HepG2 (cell line): ENCODE measurements around the gene RGS14. TPM values are rescaled to one million over a fixed set of nuclear protein-coding genes. Genes with fewer than 3 reads are reported as not detected.

ENCODE experiments used
- MXI1 ChIP-seq: IDR thresholded peaks from 3 replicates; pipeline ENCODE4 v1.6.1; 2012; ENCODE audit warnings: low read depth, low read length, inconsistent platforms, borderline replicate concordance
- ONECUT2 ChIP-seq: sonication (generic); formaldehyde crosslinking; IDR thresholded peaks from 2 replicates; pipeline ENCODE4 v1.4.0; 2020; ENCODE audit warnings: missing genetic modification reagents
- RBM39 ChIP-seq: fragments of 200-400 bp; formaldehyde crosslinking; IDR thresholded peaks from one replicate; pipeline ENCODE4 v1.6.1; 2018; ENCODE audit warnings: antibody characterized with exemption, mild to moderate bottlenecking, low read depth, low read length; ENCODE audit not compliant: poor library complexity, severe bottlenecking
- SAFB2 ChIP-seq: sonication (generic); formaldehyde crosslinking; IDR thresholded peaks from 2 replicates; pipeline ENCODE4 v1.5.1; 2020; ENCODE audit warnings: missing genetic modification reagents, low read depth, mild to moderate bottlenecking, borderline replicate concordance
- ZNF274 ChIP-seq: sonication (generic); formaldehyde crosslinking; IDR thresholded peaks from 2 replicates; pipeline ENCODE4 v1.5.1; 2020; ENCODE audit warnings: mild to moderate bottlenecking, missing genetic modification reagents
- ZNF335 ChIP-seq: sonication (generic); formaldehyde crosslinking; IDR thresholded peaks from 2 replicates; pipeline ENCODE4 v1.4.0; 2020; ENCODE audit warnings: missing genetic modification reagents
- polyA plus RNA-seq, 8 experiments: library from polyadenylated mRNA; depleted of rRNA in 3 of 8; stranded (reverse) in 7 of 8; unstranded in 1 of 8; fragments of >200 nt; fragmentation: Illumina TruSeq in 4 of 8; extraction: Trizol in 4 of 8; gene quantifications; 2 replicates each; pipeline versions ENCODE4 v1.2.1 to v1.2.3, GENCODE V29; 2011 to 2016; ENCODE audit warnings: low read depth in 4 of 8, missing spikeins in 1 of 8, mixed read lengths in 1 of 8; ENCODE audit not compliant: insufficient read depth in 1 of 8
- total RNA-seq, 5 experiments: library from RNA; depleted of rRNA; stranded (reverse); fragments of >200 nt; fragmentation: Illumina TruSeq; extraction: Trizol; gene quantifications; 2 replicates each; pipeline ENCODE4 v1.2.3, GENCODE V29; 2016; ENCODE audit warnings: low read depth in 1 of 5
- TF ChIP-seq, protein P1 (sequence below): sonication (generic); formaldehyde crosslinking; IDR thresholded peaks from 2 replicates; pipeline ENCODE4 v1.4.0; 2020; ENCODE audit warnings: missing genetic modification reagents
- TF ChIP-seq, protein P2 (sequence below): sonication (generic); formaldehyde crosslinking; IDR thresholded peaks from 2 replicates; pipeline ENCODE4 v1.8.0; 2022; ENCODE audit warnings: mild to moderate bottlenecking, missing genetic modification reagents; ENCODE audit not compliant: insufficient replicate concordance
- TF ChIP-seq, protein P3 (sequence below): sonication (generic); formaldehyde crosslinking; IDR thresholded peaks from 2 replicates; pipeline ENCODE4 v1.4.0; 2020; ENCODE audit warnings: missing genetic modification reagents, borderline replicate concordance
- TF ChIP-seq, protein P4 (sequence below): sonication (generic); formaldehyde crosslinking; IDR thresholded peaks from 2 replicates; pipeline ENCODE4 v1.4.0; 2020; ENCODE audit warnings: missing genetic modification reagents
- TF ChIP-seq, protein P5 (sequence below): sonication (generic); formaldehyde crosslinking; IDR thresholded peaks from 2 replicates; pipeline ENCODE4 v1.4.0; 2020; ENCODE audit warnings: mild to moderate bottlenecking, missing genetic modification reagents, borderline replicate concordance

The RGS14 gene
- total and polyA plus RNA-seq, 2 of the 13 experiments (the other 11 are each of a cell fraction or from before 2014, with no cell fraction given) = 11.1 to 17.2 TPM

DNA sequence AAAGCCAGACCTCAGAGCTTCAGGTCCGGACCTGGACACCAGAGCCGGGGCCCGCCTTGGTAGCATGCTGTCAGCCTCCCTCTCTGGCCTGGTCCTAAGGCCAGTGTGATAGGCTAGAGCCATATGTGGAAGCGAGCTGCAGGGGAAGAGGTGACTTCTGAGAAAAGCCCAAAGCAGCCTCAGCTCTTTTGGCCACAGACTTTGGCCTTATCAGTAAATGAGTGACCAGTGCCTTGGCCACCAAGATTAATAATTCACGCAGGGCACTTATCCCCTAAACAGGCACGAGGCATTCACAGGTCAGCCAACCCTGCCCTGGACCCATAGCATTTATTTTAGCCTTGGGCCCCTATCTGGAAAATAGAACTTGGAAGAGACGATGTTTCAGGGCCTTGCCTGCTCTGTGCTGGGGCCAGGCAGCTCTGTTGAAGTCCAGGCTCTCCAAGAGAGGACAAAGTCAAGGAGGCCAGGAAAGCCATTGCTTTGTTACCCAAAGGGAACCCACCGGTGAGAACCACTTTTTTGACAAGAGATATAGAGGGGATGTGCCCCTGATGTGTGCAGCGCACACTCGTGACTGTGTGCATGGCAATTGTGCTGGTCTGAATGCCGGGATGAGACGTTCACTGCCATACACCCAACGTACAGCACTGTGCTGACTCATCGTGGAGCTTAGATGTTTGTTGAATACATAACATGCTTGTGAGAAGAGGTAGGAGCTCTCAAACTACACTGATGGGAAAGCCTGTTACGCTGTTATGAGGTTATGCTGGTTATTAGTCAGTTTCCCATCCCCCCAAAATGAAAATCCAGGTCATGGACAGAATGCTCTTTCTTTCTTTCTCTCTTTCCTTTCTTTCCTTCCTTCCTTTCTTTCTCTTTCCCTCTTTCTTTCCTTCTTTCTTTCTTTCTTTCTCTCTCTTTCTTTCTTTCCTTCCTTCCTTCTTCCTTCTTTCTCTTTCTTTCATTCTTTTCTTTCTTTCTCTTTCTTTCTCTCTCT, 21.5 kb downstream of the RGS14 start (continued):
- TF ChIP-seq, protein P1, sequence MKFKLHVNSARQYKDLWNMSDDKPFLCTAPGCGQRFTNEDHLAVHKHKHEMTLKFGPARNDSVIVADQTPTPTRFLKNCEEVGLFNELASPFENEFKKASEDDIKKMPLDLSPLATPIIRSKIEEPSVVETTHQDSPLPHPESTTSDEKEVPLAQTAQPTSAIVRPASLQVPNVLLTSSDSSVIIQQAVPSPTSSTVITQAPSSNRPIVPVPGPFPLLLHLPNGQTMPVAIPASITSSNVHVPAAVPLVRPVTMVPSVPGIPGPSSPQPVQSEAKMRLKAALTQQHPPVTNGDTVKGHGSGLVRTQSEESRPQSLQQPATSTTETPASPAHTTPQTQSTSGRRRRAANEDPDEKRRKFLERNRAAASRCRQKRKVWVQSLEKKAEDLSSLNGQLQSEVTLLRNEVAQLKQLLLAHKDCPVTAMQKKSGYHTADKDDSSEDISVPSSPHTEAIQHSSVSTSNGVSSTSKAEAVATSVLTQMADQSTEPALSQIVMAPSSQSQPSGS (CRISPR knock-in tag) = peak; percentile 46
- TF ChIP-seq ONECUT2 (CRISPR knock-in tag) (peak; percentile 33), ZNF335 (CRISPR knock-in tag) (no peak; the same call in 1 of the 2 replicates), RBM39 (no peak), MXI1 (peak; percentile 7; the same call in 1 of the 3 replicates), ZNF274 (CRISPR knock-in tag) (peak; percentile 63; the same call in 1 of the 2 replicates), SAFB2 (peak; percentile 54; the same call in 1 of the 2 replicates)
- TF ChIP-seq, protein P2, sequence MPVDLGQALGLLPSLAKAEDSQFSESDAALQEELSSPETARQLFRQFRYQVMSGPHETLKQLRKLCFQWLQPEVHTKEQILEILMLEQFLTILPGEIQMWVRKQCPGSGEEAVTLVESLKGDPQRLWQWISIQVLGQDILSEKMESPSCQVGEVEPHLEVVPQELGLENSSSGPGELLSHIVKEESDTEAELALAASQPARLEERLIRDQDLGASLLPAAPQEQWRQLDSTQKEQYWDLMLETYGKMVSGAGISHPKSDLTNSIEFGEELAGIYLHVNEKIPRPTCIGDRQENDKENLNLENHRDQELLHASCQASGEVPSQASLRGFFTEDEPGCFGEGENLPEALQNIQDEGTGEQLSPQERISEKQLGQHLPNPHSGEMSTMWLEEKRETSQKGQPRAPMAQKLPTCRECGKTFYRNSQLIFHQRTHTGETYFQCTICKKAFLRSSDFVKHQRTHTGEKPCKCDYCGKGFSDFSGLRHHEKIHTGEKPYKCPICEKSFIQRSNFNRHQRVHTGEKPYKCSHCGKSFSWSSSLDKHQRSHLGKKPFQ (CRISPR knock-in tag) = peak; percentile 42
- TF ChIP-seq, protein P3, sequence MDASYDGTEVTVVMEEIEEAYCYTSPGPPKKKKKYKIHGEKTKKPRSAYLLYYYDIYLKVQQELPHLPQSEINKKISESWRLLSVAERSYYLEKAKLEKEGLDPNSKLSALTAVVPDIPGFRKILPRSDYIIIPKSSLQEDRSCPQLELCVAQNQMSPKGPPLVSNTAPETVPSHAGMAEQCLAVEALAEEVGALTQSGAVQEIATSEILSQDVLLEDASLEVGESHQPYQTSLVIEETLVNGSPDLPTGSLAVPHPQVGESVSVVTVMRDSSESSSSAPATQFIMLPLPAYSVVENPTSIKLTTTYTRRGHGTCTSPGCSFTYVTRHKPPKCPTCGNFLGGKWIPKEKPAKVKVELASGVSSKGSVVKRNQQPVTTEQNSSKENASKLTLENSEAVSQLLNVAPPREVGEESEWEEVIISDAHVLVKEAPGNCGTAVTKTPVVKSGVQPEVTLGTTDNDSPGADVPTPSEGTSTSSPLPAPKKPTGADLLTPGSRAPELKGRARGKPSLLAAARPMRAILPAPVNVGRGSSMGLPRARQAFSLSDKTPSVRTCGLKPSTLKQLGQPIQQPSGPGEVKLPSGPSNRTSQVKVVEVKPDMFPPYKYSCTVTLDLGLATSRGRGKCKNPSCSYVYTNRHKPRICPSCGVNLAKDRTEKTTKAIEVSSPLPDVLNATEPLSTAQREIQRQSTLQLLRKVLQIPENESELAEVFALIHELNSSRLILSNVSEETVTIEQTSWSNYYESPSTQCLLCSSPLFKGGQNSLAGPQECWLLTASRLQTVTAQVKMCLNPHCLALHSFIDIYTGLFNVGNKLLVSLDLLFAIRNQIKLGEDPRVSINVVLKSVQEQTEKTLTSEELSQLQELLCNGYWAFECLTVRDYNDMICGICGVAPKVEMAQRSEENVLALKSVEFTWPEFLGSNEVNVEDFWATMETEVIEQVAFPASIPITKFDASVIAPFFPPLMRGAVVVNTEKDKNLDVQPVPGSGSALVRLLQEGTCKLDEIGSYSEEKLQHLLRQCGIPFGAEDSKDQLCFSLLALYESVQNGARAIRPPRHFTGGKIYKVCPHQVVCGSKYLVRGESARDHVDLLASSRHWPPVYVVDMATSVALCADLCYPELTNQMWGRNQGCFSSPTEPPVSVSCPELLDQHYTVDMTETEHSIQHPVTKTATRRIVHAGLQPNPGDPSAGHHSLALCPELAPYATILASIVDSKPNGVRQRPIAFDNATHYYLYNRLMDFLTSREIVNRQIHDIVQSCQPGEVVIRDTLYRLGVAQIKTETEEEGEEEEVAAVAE (CRISPR knock-in tag) = 0 out of 2 replicates have a peak, but pooled peaks have one; percentile 23
- TF ChIP-seq, protein P4, sequence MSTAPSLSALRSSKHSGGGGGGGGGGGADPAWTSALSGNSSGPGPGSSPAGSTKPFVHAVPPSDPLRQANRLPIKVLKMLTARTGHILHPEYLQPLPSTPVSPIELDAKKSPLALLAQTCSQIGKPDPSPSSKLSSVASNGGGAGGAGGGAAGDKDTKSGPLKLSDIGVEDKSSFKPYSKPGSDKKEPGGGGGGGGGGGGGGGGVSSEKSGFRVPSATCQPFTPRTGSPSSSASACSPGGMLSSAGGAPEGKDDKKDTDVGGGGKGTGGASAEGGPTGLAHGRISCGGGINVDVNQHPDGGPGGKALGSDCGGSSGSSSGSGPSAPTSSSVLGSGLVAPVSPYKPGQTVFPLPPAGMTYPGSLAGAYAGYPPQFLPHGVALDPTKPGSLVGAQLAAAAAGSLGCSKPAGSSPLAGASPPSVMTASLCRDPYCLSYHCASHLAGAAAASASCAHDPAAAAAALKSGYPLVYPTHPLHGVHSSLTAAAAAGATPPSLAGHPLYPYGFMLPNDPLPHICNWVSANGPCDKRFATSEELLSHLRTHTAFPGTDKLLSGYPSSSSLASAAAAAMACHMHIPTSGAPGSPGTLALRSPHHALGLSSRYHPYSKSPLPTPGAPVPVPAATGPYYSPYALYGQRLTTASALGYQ (CRISPR knock-in tag) = peak; percentile 65; the same call in 1 of the 2 replicates
- TF ChIP-seq, protein P5, sequence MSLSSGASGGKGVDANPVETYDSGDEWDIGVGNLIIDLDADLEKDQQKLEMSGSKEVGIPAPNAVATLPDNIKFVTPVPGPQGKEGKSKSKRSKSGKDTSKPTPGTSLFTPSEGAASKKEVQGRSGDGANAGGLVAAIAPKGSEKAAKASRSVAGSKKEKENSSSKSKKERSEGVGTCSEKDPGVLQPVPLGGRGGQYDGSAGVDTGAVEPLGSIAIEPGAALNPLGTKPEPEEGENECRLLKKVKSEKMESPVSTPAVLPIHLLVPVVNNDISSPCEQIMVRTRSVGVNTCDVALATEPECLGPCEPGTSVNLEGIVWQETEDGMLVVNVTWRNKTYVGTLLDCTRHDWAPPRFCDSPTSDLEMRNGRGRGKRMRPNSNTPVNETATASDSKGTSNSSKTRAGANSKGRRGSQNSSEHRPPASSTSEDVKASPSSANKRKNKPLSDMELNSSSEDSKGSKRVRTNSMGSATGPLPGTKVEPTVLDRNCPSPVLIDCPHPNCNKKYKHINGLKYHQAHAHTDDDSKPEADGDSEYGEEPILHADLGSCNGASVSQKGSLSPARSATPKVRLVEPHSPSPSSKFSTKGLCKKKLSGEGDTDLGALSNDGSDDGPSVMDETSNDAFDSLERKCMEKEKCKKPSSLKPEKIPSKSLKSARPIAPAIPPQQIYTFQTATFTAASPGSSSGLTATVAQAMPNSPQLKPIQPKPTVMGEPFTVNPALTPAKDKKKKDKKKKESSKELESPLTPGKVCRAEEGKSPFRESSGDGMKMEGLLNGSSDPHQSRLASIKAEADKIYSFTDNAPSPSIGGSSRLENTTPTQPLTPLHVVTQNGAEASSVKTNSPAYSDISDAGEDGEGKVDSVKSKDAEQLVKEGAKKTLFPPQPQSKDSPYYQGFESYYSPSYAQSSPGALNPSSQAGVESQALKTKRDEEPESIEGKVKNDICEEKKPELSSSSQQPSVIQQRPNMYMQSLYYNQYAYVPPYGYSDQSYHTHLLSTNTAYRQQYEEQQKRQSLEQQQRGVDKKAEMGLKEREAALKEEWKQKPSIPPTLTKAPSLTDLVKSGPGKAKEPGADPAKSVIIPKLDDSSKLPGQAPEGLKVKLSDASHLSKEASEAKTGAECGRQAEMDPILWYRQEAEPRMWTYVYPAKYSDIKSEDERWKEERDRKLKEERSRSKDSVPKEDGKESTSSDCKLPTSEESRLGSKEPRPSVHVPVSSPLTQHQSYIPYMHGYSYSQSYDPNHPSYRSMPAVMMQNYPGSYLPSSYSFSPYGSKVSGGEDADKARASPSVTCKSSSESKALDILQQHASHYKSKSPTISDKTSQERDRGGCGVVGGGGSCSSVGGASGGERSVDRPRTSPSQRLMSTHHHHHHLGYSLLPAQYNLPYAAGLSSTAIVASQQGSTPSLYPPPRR (CRISPR knock-in tag) = no peak
